OCI-LY3 (cell line): Measurements from ENCODE around the gene CCDC102A.

ENCODE experiments used
- H2AFZ ChIP-seq: fragments of 200-600, 300-600 bp; shearing (Covaris generic); 2 replicates; pipeline ENCODE4 v1.6.0; 2014; ENCODE audit warnings: antibody characterized with exemption, low read depth, low read length
- H3K27ac ChIP-seq: fragments of 200-600, 300-600 bp; sonication (generic); 2 replicates; pipeline ENCODE4 v1.5.1; 2014; ENCODE audit warnings: mild to moderate bottlenecking, low read length, moderate library complexity, mixed read lengths
- H3K27me3 ChIP-seq: fragments of 200-600, 300-600 bp; sonication (generic); 2 replicates; pipeline ENCODE4 v1.6.1; 2014; ENCODE audit warnings: low read depth, low read length, mixed read lengths
- H3K36me3 ChIP-seq: fragments of 200-600, 300-600 bp; sonication (generic); replicated peaks from 2 replicates; pipeline ENCODE3; 2014; ENCODE audit warnings: low read depth, low read length, mixed read lengths
- H3K4me1 ChIP-seq: fragments of 300-600, 200-600 bp; sonication (generic); 2 replicates; pipeline ENCODE4 v1.6.1; 2014; ENCODE audit warnings: low read length, mixed read lengths
- H3K4me2 ChIP-seq: fragments of 200-600, 300-600 bp; sonication (generic); 2 replicates; pipeline ENCODE4 v1.6.1; 2014; ENCODE audit warnings: low read length, mixed read lengths
- H3K4me3 ChIP-seq: fragments of 300-600, 200-600 bp; sonication (generic); 2 replicates; pipeline ENCODE4 v1.5.1; 2014; ENCODE audit warnings: antibody characterized with exemption, mild to moderate bottlenecking, low read length, moderate library complexity
- H3K79me2 ChIP-seq: fragments of 300-600, 200-600 bp; shearing (Covaris generic); 2 replicates; pipeline ENCODE4 v1.6.1; 2014; ENCODE audit warnings: mild to moderate bottlenecking, low read length, mixed read lengths
- H3K9ac ChIP-seq: fragments of 300-600, 200-600 bp; shearing (Covaris generic); 2 replicates; pipeline ENCODE4 v1.6.0; 2014; ENCODE audit warnings: mild to moderate bottlenecking, low read length, moderate library complexity
- H3K9me3 ChIP-seq: fragments of 200-600, 300-600 bp; shearing (Covaris generic); 2 replicates; pipeline ENCODE4 v1.6.1; 2014; ENCODE audit warnings: low read length, mixed read lengths; ENCODE audit not compliant: insufficient read depth
- H4K20me1 ChIP-seq: fragments of 200-600, 300-600 bp; sonication (generic); 2 replicates; pipeline ENCODE4 v1.6.1; 2016; ENCODE audit warnings: low read length, mixed read lengths; ENCODE audit not compliant: insufficient read depth
- EZH2phosphoT487 ChIP-seq: fragments of 200-600 bp; shearing (Covaris generic); IDR thresholded peaks from 2 replicates; pipeline ENCODE4 v1.6.1; 2018; ENCODE audit warnings: antibody characterized with exemption, mixed run types, low read depth
- TF ChIP-seq, protein P1 (sequence below): fragments of 200-600, 300-600 bp; sonication (generic); IDR thresholded peaks from 2 replicates; pipeline ENCODE4 v1.5.1; 2014; ENCODE audit warnings: antibody characterized with exemption, low read length, low read depth

The CCDC102A gene

DNA sequence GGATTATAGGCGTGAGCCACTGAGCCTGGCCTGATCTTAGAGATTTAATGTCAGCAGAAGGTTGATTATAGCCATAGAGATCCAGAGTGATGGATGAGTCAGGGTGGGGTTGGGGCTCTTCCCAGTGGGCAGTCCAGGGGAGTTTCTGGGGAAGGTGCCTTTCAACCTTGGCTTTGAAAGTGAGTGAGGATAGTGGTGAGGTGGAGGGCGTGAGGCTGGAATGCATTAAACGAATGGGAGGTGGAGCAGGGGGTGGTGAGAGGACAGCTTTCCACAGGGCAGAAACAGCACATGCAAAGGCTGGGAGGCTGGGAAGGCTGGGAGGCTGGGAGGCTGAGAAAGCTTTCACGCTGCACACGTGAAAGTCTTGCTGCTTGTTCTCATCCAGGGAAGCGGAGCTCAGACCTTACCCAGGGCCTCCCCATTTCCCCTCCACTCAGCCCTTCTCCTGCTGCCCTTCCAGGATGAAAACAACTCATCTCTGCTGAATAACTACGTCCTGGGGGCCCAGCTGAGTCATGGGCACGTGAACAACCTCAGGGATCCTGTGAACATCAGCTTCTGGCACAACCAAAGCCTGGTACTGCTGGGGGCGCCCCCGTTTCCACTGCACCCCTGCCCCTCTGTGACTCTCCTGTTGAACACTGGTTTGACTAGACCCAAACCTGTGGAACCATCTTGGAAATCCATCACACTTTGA is 28.4 kb upstream of the CCDC102A start:
- H3K36me3 ChIP-seq = no peaks in the 10 kb centered on the region
- no peak overlapping the region for H3K27ac ChIP-seq
- H3K4me3 ChIP-seq = no peak overlapping the region
- no peak for TF ChIP-seq EZH2phosphoT487
- TF ChIP-seq, protein P1, sequence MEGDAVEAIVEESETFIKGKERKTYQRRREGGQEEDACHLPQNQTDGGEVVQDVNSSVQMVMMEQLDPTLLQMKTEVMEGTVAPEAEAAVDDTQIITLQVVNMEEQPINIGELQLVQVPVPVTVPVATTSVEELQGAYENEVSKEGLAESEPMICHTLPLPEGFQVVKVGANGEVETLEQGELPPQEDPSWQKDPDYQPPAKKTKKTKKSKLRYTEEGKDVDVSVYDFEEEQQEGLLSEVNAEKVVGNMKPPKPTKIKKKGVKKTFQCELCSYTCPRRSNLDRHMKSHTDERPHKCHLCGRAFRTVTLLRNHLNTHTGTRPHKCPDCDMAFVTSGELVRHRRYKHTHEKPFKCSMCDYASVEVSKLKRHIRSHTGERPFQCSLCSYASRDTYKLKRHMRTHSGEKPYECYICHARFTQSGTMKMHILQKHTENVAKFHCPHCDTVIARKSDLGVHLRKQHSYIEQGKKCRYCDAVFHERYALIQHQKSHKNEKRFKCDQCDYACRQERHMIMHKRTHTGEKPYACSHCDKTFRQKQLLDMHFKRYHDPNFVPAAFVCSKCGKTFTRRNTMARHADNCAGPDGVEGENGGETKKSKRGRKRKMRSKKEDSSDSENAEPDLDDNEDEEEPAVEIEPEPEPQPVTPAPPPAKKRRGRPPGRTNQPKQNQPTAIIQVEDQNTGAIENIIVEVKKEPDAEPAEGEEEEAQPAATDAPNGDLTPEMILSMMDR = no peak
- H3K79me2 ChIP-seq = no peaks in the 10 kb centered on the region
- H3K9ac ChIP-seq = no peak overlapping the region
- no peak overlapping the region for H2AFZ ChIP-seq
- H4K20me1 ChIP-seq = peaks cover 20% of the 10 kb centered on the region; the same call in 1 of the 2 replicates
- H3K9me3 ChIP-seq = no peaks in the 10 kb centered on the region
- no peaks in the 10 kb centered on the region for H3K4me1 ChIP-seq
- H3K4me2 ChIP-seq = no peak overlapping the region
- peaks cover 67% of the 10 kb centered on the region for H3K27me3 ChIP-seq

DNA sequence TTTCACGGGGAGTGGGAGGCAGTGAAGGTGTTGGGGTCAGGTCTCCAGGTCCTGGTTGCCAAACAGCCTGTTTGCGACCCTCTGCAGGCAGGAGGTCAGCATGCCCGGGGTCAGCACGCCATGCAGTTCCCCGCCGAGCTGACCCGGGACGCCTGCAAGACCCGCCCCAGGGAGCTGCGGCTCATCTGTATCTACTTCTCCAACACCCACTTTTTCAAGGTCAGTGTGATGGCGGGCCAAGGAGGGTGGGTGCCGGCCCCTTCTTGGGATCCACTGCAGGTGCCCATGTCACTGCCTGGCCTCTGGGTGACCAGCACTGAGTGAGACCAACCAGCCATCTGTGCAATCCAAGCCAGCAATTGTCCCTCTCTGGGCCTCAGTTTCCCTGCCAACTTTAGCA is 27.4 kb upstream of the CCDC102A start:
- H3K4me1 ChIP-seq = no peaks in the 10 kb centered on the region
- H2AFZ ChIP-seq = no peak overlapping the region
- H3K9ac ChIP-seq = no peak overlapping the region
- H3K4me2 ChIP-seq = no peak overlapping the region
- no peak for TF ChIP-seq EZH2phosphoT487
- H3K4me3 ChIP-seq = no peak overlapping the region
- H3K27ac ChIP-seq = no peak overlapping the region
- H3K79me2 ChIP-seq = no peaks in the 10 kb centered on the region
- no peaks in the 10 kb centered on the region for H3K9me3 ChIP-seq
- peaks cover 15% of the 10 kb centered on the region; the same call in 1 of the 2 replicates for H4K20me1 ChIP-seq
- peaks cover 71% of the 10 kb centered on the region for H3K27me3 ChIP-seq
- no peaks in the 10 kb centered on the region for H3K36me3 ChIP-seq

DNA sequence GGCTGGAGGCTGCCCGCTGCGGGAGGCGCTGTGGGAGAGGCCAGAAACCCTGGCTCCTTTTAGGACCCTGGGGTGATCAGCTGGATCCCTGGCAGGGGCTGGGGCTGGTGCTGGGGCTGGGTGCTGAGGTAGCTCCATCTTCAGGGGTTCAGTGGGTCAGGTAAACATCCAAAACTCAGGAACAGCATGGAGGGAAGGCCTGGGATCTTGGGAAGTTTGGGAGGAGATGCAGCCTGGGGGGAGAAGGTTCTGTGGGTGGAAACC is 27.0 kb upstream of the CCDC102A start:
- H2AFZ ChIP-seq = no peak overlapping the region
- no peak overlapping the region for H3K4me3 ChIP-seq
- H3K4me2 ChIP-seq = no peak overlapping the region
- no peaks in the 10 kb centered on the region for H3K36me3 ChIP-seq
- H4K20me1 ChIP-seq = peaks cover 15% of the 10 kb centered on the region
- TF ChIP-seq EZH2phosphoT487 = no peak
- TF ChIP-seq, protein P1 = no peak
- no peaks in the 10 kb centered on the region for H3K9me3 ChIP-seq
- H3K79me2 ChIP-seq = no peaks in the 10 kb centered on the region
- no peaks in the 10 kb centered on the region for H3K4me1 ChIP-seq
- no peak overlapping the region for H3K9ac ChIP-seq
- H3K27me3 ChIP-seq = peaks cover 75% of the 10 kb centered on the region
- no peak overlapping the region for H3K27ac ChIP-seq

DNA sequence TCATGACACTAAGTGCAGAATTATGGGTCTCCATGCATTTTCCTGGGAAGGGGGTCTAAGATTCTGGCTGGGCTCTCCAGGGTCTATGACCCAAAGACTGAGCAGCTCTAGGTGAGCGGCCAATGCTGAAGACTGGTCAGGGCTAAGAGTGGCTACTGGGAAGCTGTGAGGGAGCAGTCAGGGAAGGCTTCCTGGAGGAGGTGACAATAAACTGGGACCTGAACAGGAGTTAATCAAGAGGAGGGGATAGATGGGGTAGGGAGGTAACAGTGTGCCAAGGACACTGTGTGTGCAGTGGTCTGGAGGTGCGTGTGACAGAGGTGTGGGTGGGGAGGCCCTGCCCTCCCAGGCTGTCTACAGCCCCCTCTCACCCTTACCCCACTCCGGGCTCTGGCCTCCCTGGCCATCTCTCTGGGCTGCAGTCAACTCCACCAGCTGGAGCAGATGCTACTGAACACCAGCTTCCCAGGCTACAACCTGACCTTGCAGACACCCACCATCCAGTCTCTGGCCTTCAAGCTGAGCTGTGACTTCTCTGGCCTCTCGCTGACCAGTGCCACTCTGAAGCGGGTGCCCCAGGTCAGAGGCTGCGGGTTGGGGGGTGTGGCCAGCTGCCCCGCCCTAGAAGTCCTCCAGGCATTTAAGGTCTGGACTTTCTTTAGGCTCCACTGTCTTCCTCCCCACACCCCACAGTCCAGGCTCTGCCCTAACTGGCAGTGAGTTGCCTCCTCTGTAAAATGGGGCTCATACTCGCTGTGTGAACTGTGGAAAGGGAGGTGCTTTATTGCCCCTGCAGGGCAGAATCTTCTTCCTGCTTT is 26.5 kb upstream of the CCDC102A start:
- H3K36me3 ChIP-seq = no peaks in the 10 kb centered on the region
- peaks cover 80% of the 10 kb centered on the region for H3K27me3 ChIP-seq
- H3K4me2 ChIP-seq = no peak overlapping the region
- H3K9me3 ChIP-seq = no peaks in the 10 kb centered on the region
- no peak overlapping the region for H3K9ac ChIP-seq
- H3K4me1 ChIP-seq = no peaks in the 10 kb centered on the region
- no peak overlapping the region for H3K4me3 ChIP-seq
- no peak for TF ChIP-seq EZH2phosphoT487
- TF ChIP-seq, protein P1 = no peak
- no peaks in the 10 kb centered on the region for H3K79me2 ChIP-seq
- H4K20me1 ChIP-seq = peaks cover 15% of the 10 kb centered on the region
- H3K27ac ChIP-seq = no peak overlapping the region
- H2AFZ ChIP-seq = no peak overlapping the region
